ENCODE results near the gene C11orf71.

Gene C11orf71

GRCh38 chr11:114400216-114400914 is at the start of gene C11orf71, which contains the start of gene RBM7:
C11orf71 (minus strand) TSS chr11:114400511; CDS start chr11:114400331, 180 bp downstream.
RBM7 (plus strand) TSS chr11:114400666; CDS start chr11:114400672, 6 bp downstream.
- peak; percentile 97 for DNase-seq

GRCh38 chr11:114449845-114450244 is 49.5 kb upstream of the C11orf71 start:
- no peak for DNase-seq

- no peak for DNase-seq
These were observed 48.6 kb upstream of the C11orf71 start for GRCh38 chr11:114448749-114449482.

GRCh38 chr11:114447892-114448291 is 47.6 kb upstream of the C11orf71 start:
- no peak for DNase-seq

GRCh38 chr11:114447444-114447843 is 47.1 kb upstream of the C11orf71 start:
- DNase-seq = no peak

- DNase-seq = no peak
These were observed 42.2 kb upstream of the C11orf71 start for GRCh38 chr11:114442536-114442935.

GRCh38 chr11:114441921-114442320 is 41.6 kb upstream of the C11orf71 start:
- DNase-seq = no peak

- no peak for DNase-seq
These were observed 40.9 kb upstream of the C11orf71 start for GRCh38 chr11:114440971-114441763.

GRCh38 chr11:114440121-114440860 is 40.0 kb upstream of the C11orf71 start:
- DNase-seq = no peak

GRCh38 chr11:114439229-114440120 is 39.2 kb upstream of the C11orf71 start, which contains the start of gene REXO2:
REXO2 (plus strand) TSS chr11:114439467; CDS start chr11:114439529, 62 bp downstream.
- DNase-seq = peak; percentile 92 to 94

GRCh38 chr11:114438303-114438702 is 38.0 kb upstream of the C11orf71 start:
- DNase-seq = no peak

- DNase-seq = no peak
These were observed 33.1 kb upstream of the C11orf71 start for GRCh38 chr11:114433376-114433775.

GRCh38 chr11:114432893-114433292 is 32.6 kb upstream of the C11orf71 start:
- no peak for DNase-seq

GRCh38 chr11:114430290-114430689 is 30.0 kb upstream of the C11orf71 start:
- DNase-seq = no peak

GRCh38 chr11:114426280-114426679 is 26.0 kb upstream of the C11orf71 start:
- no peak for DNase-seq

- DNase-seq = no peak
These were observed 16.2 kb upstream of the C11orf71 start for GRCh38 chr11:114416441-114416961.

- no peak for DNase-seq
These were observed 13.6 kb upstream of the C11orf71 start for GRCh38 chr11:114413958-114414357.

GRCh38 chr11:114412946-114413345 is 12.6 kb upstream of the C11orf71 start:
- no peak for DNase-seq

GRCh38 chr11:114401311-114401710 is 1.0 kb upstream of the C11orf71 start:
- no peak for DNase-seq

GRCh38 chr11:114400915-114401223 is 558 bp upstream of the C11orf71 start:
- DNase-seq = no peak

- no peak for DNase-seq
These were observed 658 bp downstream of the C11orf71 start for GRCh38 chr11:114399490-114400215.
